ENCODE results near the gene AQP12B. TPM values are rescaled to one million over a fixed set of nuclear protein-coding genes. Genes with fewer than 3 reads are reported as not detected.

Gene AQP12B
- total RNA-seq, 1 experiment from 2014 or later, result not detected

DNA sequence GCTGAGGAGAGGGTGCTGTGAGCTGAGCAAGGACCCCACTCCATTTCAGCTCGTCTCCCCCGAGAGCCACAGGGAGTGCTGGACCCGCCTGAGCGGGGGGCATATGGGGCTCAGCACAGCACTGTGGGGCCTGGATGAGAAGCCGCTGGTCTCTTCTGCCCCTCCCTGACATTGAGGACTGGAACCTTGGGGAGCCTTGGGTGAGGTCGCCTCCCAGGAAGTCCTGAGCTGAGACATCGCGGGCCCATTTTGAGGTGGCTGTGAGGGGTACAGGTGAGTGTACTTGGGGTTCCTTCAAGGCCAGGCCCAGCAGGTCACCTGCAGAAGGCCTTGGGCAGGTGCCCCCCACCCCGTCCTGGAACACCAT lies 5.9 kb upstream of the AQP12B start:
- no peak overlapping the region for H3K4me2 ChIP-seq (ENCODE audit: insufficient read depth, insufficient read length, low read length)
- no peak overlapping the region for H3K56ac ChIP-seq (ENCODE audit: insufficient read length, low read depth, low read length)
- H3K14ac ChIP-seq (ENCODE audit: insufficient read depth, low read length), result no peak overlapping the region; the same call in 1 of the 2 replicates
- H2AK5ac ChIP-seq (ENCODE audit: insufficient read length, low read length), result no peak overlapping the region
- H3K36me3 Mint-ChIP-seq (ENCODE audit: insufficient read depth in 1 of 3, low read depth in 3 of 3), result no peaks in the 10 kb centered on the region
- H4K20me1 ChIP-seq (ENCODE audit: control insufficient read depth, insufficient read depth, insufficient read length), result no peaks in the 10 kb centered on the region
- H3K79me1 ChIP-seq (ENCODE audit: insufficient read depth, low read depth, low read length, poor library complexity, severe bottlenecking), result no peaks in the 10 kb centered on the region
- H3K9ac ChIP-seq (ENCODE audit: extremely low read depth, insufficient read length, low read length), result no peak overlapping the region
- H3K9me3 Mint-ChIP-seq, result no peaks in the 10 kb centered on the region
- H4K5ac ChIP-seq (ENCODE audit: insufficient read length, low read depth, low read length), result no peak overlapping the region
- no peak overlapping the region for H3T11ph ChIP-seq (ENCODE audit: low read length)
- no peaks in the 10 kb centered on the region for H3K27me3 ChIP-seq (ENCODE audit: insufficient read depth, low read length)
- H2BK15ac ChIP-seq (ENCODE audit: low read depth, low read length), result no peak overlapping the region
- H3K4me1 ChIP-seq (ENCODE audit: insufficient read depth, low read length), result no peaks in the 10 kb centered on the region
- no peak overlapping the region for H3K23ac ChIP-seq (ENCODE audit: insufficient read length, low read depth, low read length)
- no peak overlapping the region for H3K4ac ChIP-seq (ENCODE audit: low read depth, low read length)
- no CpG with 5 or more reads among the region's 9 CpGs for WGBS (ENCODE audit: extremely low coverage, insufficient read length, low lambda C conversion rate)
- H3K79me2 ChIP-seq (ENCODE audit: insufficient read depth, low read length), result no peaks in the 10 kb centered on the region
- no peak overlapping the region for H3K27ac ChIP-seq (ENCODE audit: insufficient read length, low read depth, low read length)
- TF ChIP-seq, protein P1, sequence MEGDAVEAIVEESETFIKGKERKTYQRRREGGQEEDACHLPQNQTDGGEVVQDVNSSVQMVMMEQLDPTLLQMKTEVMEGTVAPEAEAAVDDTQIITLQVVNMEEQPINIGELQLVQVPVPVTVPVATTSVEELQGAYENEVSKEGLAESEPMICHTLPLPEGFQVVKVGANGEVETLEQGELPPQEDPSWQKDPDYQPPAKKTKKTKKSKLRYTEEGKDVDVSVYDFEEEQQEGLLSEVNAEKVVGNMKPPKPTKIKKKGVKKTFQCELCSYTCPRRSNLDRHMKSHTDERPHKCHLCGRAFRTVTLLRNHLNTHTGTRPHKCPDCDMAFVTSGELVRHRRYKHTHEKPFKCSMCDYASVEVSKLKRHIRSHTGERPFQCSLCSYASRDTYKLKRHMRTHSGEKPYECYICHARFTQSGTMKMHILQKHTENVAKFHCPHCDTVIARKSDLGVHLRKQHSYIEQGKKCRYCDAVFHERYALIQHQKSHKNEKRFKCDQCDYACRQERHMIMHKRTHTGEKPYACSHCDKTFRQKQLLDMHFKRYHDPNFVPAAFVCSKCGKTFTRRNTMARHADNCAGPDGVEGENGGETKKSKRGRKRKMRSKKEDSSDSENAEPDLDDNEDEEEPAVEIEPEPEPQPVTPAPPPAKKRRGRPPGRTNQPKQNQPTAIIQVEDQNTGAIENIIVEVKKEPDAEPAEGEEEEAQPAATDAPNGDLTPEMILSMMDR (conservative IDR thresholded peaks at IDR 0.05), result no peak
- no peak overlapping the region for H2BK120ac ChIP-seq (ENCODE audit: low read depth, low read length, poor library complexity, severe bottlenecking)
- no peak overlapping the region for H2BK12ac ChIP-seq (ENCODE audit: insufficient read length, low read depth, low read length)
- no peak overlapping the region for H3K27ac Mint-ChIP-seq
- H2BK20ac ChIP-seq (ENCODE audit: low read depth, low read length, poor library complexity, severe bottlenecking), result no peak overlapping the region
- no peaks in the 10 kb centered on the region for H3K9me3 ChIP-seq (ENCODE audit: control insufficient read depth, low read depth, low read length)
- H3K4me1 Mint-ChIP-seq, result peaks cover 0 to 7% of the 10 kb centered on the region in 2 experiments; a peak in 3 of 4 replicates
- H2BK5ac ChIP-seq (ENCODE audit: insufficient read length, low read length), result no peak overlapping the region
- H4K91ac ChIP-seq (ENCODE audit: insufficient read length, low read depth, low read length), result no peak overlapping the region
- no peaks in the 10 kb centered on the region; the same call in 1 of the 2 replicates for H3K27me3 Mint-ChIP-seq (ENCODE audit: low read depth)
- H3K4me3 Mint-ChIP-seq, result no peak overlapping the region
- H3K18ac ChIP-seq (ENCODE audit: insufficient read length, low read depth, low read length), result no peak overlapping the region
- no peak for DNase-seq
- H2AFZ ChIP-seq (ENCODE audit: low read length), result no peak overlapping the region
- no peak overlapping the region for H4K8ac ChIP-seq (replicated peaks; ENCODE audit: insufficient read length, low read depth, low read length)
- no peaks in the 10 kb centered on the region for H3K23me2 ChIP-seq (ENCODE audit: insufficient read length, low read depth, low read length, poor library complexity, severe bottlenecking)
